ENCODE results near the gene KRTAP9-6.
A peak's percentile ranks its signal among the peaks of the same experiment; 100 is the strongest.

KRTAP9-6 gene

DNA sequence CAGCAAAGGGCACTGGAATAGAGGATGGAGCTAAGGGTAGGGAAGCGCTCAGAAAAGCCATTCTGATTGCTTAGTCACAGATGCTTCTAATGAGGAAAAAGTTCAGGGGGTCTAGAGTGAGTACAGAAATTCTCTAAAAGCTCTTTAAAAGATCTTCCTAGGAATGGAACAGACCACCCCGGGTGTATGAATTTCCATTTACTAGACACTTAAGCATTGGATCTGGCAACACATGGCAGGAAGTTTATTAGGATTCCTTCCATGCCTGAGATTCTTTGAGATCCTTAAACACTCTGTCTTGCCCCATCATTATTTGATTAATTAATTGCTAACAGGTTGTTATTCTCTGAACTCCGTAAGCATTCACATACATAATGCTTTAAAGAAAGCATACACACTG is 18.9 kb downstream of the KRTAP9-6 start:
- Histone ChIP-seq H3K36me3 (ENCODE audit: control insufficient read depth in 1 of 2, insufficient read depth in 2 of 2, low read length in 2 of 2) (no peaks in the 10 kb centered on the region), H3K4me1 (ENCODE audit: control insufficient read depth in 1 of 2, insufficient read depth in 2 of 2, low read length in 2 of 2) (peaks cover 3% of the 10 kb centered on the region in 2 experiments), H2BK120ac (ENCODE audit: insufficient read depth, low read length, poor library complexity) (no peak overlapping the region), H2BK12ac (ENCODE audit: low read length) (no peak overlapping the region), H3K9ac (ENCODE audit: low read length) (no peak overlapping the region), H3K9me3 (ENCODE audit: insufficient read depth, low read depth, low read length) (no peaks in the 10 kb centered on the region), H3K14ac (ENCODE audit: low read length) (no peak overlapping the region), H3K4me3 (ENCODE audit: low read depth, low read length) (no peak overlapping the region), H2BK5ac (ENCODE audit: low read depth, low read length, poor library complexity) (no peak overlapping the region), H3K79me1 (ENCODE audit: low read length) (peaks cover 6% of the 10 kb centered on the region), H3K18ac (ENCODE audit: low read length) (no peak overlapping the region), H4K91ac (ENCODE audit: low read depth, low read length) (no peak overlapping the region), H3K79me2 (ENCODE audit: control insufficient read depth, insufficient read depth, low read length, poor library complexity) (no peaks in the 10 kb centered on the region), H2AFZ (ENCODE audit: insufficient read depth, low read length, poor library complexity) (no peak overlapping the region), H4K8ac (ENCODE audit: low read depth, low read length) (no peak overlapping the region), H2AK5ac (ENCODE audit: low read length) (no peak overlapping the region), H3K4ac (ENCODE audit: low read depth, low read length) (no peak overlapping the region), H3K4me2 (ENCODE audit: low read length) (no peak overlapping the region), H3K23ac (ENCODE audit: low read length) (no peak overlapping the region), H3K27me3 (ENCODE audit: insufficient read depth, low read length) (no peaks in the 10 kb centered on the region), H4K12ac (ENCODE audit: low read depth, low read length) (no peak overlapping the region), H3K27ac (ENCODE audit: low read depth, low read length) (peak overlapping the region; percentile 67)
- no CpG with 5 or more reads among the region's 3 CpGs for WGBS (ENCODE audit: extremely low coverage, insufficient coverage, insufficient read length)
- peak in 1 of 2 donors; percentile 0 for DNase-seq

DNA sequence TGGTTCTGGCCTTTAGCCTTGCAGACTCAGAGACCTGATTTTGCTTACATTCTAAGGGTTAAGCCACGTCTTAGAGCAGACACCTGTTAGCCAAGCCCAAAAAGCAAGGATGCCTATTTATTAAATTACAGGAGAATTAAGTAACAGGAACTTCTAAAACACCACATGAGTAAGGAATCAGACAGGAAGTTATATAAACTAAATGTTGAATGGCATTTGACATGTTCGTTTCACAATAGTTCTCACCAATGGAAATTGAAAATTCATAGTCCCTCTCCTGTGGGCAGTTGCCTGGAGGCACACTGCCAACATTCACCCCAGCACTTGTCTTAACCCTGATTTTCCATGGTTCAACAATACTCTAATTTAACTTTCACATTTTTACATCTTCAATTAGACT is 19.4 kb downstream of the KRTAP9-6 start:
- no peak overlapping the region for H2BK12ac ChIP-seq (ENCODE audit: low read length)
- no peaks in the 10 kb centered on the region for H3K79me2 ChIP-seq (ENCODE audit: control insufficient read depth, insufficient read depth, low read length, poor library complexity)
- H3K14ac ChIP-seq (ENCODE audit: low read length), result no peak overlapping the region
- WGBS (ENCODE audit: extremely low coverage, insufficient coverage, insufficient read length), result no CpG with 5 or more reads among the region's 2 CpGs
- H3K4me2 ChIP-seq (ENCODE audit: low read length), result no peak overlapping the region
- H3K79me1 ChIP-seq (ENCODE audit: low read length), result peaks cover 6% of the 10 kb centered on the region
- H3K23ac ChIP-seq (ENCODE audit: low read length), result no peak overlapping the region
- no peak overlapping the region for H4K12ac ChIP-seq (ENCODE audit: low read depth, low read length)
- H3K18ac ChIP-seq (ENCODE audit: low read length), result no peak overlapping the region
- H3K27ac ChIP-seq (ENCODE audit: low read depth, low read length), result no peak overlapping the region
- H4K91ac ChIP-seq (ENCODE audit: low read depth, low read length), result no peak overlapping the region
- no peaks in the 10 kb centered on the region for H3K27me3 ChIP-seq (ENCODE audit: insufficient read depth, low read length)
- H3K9ac ChIP-seq (ENCODE audit: low read length), result no peak overlapping the region
- DNase-seq, result peak in 1 of 2 donors; percentile 0
- no peak overlapping the region for H2AFZ ChIP-seq (ENCODE audit: insufficient read depth, low read length, poor library complexity)
- no peak overlapping the region for H2BK120ac ChIP-seq (ENCODE audit: insufficient read depth, low read length, poor library complexity)
- H3K9me3 ChIP-seq (ENCODE audit: insufficient read depth, low read depth, low read length), result no peaks in the 10 kb centered on the region
- no peak overlapping the region for H3K4me3 ChIP-seq (ENCODE audit: low read depth, low read length)
- H3K36me3 ChIP-seq (ENCODE audit: control insufficient read depth in 1 of 2, insufficient read depth in 2 of 2, low read length in 2 of 2), result no peaks in the 10 kb centered on the region
- no peak overlapping the region for H4K8ac ChIP-seq (ENCODE audit: low read depth, low read length)
- H2AK5ac ChIP-seq (ENCODE audit: low read length), result no peak overlapping the region
- H2BK5ac ChIP-seq (ENCODE audit: low read depth, low read length, poor library complexity), result no peak overlapping the region
- H3K4ac ChIP-seq (ENCODE audit: low read depth, low read length), result no peak overlapping the region
- H3K4me1 ChIP-seq (ENCODE audit: control insufficient read depth in 1 of 2, insufficient read depth in 2 of 2, low read length in 2 of 2), result peaks cover 3% of the 10 kb centered on the region in 2 experiments

DNA sequence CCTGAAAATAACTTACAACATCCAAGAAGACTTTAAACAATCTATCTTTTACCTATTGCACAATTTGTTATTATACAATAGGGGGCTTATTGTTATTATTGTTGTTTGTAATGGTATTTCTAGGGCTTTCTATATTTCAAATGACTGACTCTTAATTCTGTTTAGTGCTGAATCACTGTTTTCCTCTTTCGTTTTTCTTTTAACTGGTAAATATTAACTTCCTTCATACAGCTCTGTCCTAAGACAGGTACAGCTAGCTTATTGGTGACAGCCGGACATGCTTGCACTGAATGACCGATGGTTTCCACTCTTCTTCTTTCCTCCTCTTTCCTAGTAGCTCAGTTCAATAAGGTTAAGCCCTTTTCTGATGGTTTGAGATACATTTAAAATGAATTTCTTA is 21.9 kb downstream of the KRTAP9-6 start:
- Histone ChIP-seq H4K91ac (ENCODE audit: low read depth, low read length) (no peak overlapping the region), H3K18ac (ENCODE audit: low read length) (no peak overlapping the region), H2AK5ac (ENCODE audit: low read length) (no peak overlapping the region), H2BK120ac (ENCODE audit: insufficient read depth, low read length, poor library complexity) (no peak overlapping the region), H3K14ac (ENCODE audit: low read length) (no peak overlapping the region), H3K4ac (ENCODE audit: low read depth, low read length) (no peak overlapping the region), H3K4me3 (ENCODE audit: low read depth, low read length) (no peak overlapping the region), H3K9ac (ENCODE audit: low read length) (no peak overlapping the region), H4K8ac (ENCODE audit: low read depth, low read length) (no peak overlapping the region), H2BK5ac (ENCODE audit: low read depth, low read length, poor library complexity) (no peak overlapping the region), H3K9me3 (ENCODE audit: insufficient read depth, low read depth, low read length) (no peaks in the 10 kb centered on the region), H3K27me3 (ENCODE audit: insufficient read depth, low read length) (no peaks in the 10 kb centered on the region), H3K23ac (ENCODE audit: low read length) (no peak overlapping the region), H4K12ac (ENCODE audit: low read depth, low read length) (no peak overlapping the region), H3K4me2 (ENCODE audit: low read length) (no peak overlapping the region), H3K79me2 (ENCODE audit: control insufficient read depth, insufficient read depth, low read length, poor library complexity) (no peaks in the 10 kb centered on the region), H2BK12ac (ENCODE audit: low read length) (no peak overlapping the region), H2AFZ (ENCODE audit: insufficient read depth, low read length, poor library complexity) (no peak overlapping the region), H3K36me3 (ENCODE audit: control insufficient read depth in 1 of 2, insufficient read depth in 2 of 2, low read length in 2 of 2) (no peaks in the 10 kb centered on the region), H3K79me1 (ENCODE audit: low read length) (peaks cover 6% of the 10 kb centered on the region), H3K27ac (ENCODE audit: low read depth, low read length) (no peak overlapping the region), H3K4me1 (ENCODE audit: control insufficient read depth in 1 of 2, insufficient read depth in 2 of 2, low read length in 2 of 2) (peaks cover 3% of the 10 kb centered on the region in 2 experiments)
- no CpG with 5 or more reads among the region's 3 CpGs for WGBS (ENCODE audit: extremely low coverage, insufficient coverage, insufficient read length)
- no peak for DNase-seq

DNA sequence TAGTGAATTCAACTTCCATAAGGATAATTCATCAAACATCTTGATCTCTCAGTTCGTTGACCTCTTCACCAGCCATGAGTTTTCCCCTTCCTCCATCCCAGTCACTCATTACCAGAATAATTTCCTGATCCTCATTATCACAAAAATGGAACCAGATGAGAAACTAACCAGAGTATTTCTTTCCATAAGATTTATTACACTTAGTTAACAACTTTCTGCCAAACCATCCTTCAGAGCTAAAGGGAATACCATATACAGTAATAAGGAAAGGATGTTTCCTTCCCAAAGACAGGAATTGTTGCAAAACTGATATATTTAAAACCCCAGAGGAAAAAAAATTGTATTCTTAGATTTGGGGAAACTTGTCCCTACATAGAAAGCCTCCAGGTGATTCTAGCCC is 28.8 kb downstream of the KRTAP9-6 start:
- Histone ChIP-seq H3K4me3 (ENCODE audit: low read depth, low read length) (no peak overlapping the region), H3K9ac (ENCODE audit: low read length) (no peak overlapping the region), H3K14ac (ENCODE audit: low read length) (no peak overlapping the region), H3K79me1 (ENCODE audit: low read length) (no peaks in the 10 kb centered on the region), H2BK12ac (ENCODE audit: low read length) (no peak overlapping the region), H2AK5ac (ENCODE audit: low read length) (no peak overlapping the region), H3K27me3 (ENCODE audit: insufficient read depth, low read length) (no peaks in the 10 kb centered on the region), H2AFZ (ENCODE audit: insufficient read depth, low read length, poor library complexity) (no peak overlapping the region), H2BK5ac (ENCODE audit: low read depth, low read length, poor library complexity) (no peak overlapping the region), H3K79me2 (ENCODE audit: control insufficient read depth, insufficient read depth, low read length, poor library complexity) (no peaks in the 10 kb centered on the region), H3K23ac (ENCODE audit: low read length) (no peak overlapping the region), H4K91ac (ENCODE audit: low read depth, low read length) (no peak overlapping the region), H3K18ac (ENCODE audit: low read length) (no peak overlapping the region), H3K4me1 (ENCODE audit: control insufficient read depth in 1 of 2, insufficient read depth in 2 of 2, low read length in 2 of 2) (no peaks in the 10 kb centered on the region), H4K8ac (ENCODE audit: low read depth, low read length) (no peak overlapping the region), H3K4me2 (ENCODE audit: low read length) (no peak overlapping the region), H3K36me3 (ENCODE audit: control insufficient read depth in 1 of 2, insufficient read depth in 2 of 2, low read length in 2 of 2) (no peaks in the 10 kb centered on the region), H4K12ac (ENCODE audit: low read depth, low read length) (no peak overlapping the region), H3K27ac (ENCODE audit: low read depth, low read length) (no peak overlapping the region), H2BK120ac (ENCODE audit: insufficient read depth, low read length, poor library complexity) (no peak overlapping the region), H3K4ac (ENCODE audit: low read depth, low read length) (no peak overlapping the region), H3K9me3 (ENCODE audit: insufficient read depth, low read depth, low read length) (peaks cover 5% of the 10 kb centered on the region)
- no CpG with 5 or more reads among the region's 1 CpG for WGBS (ENCODE audit: extremely low coverage, insufficient coverage, insufficient read length)
- DNase-seq, result no peak
